NOMO-1 (cell line): Measurements from ENCODE around the gene MAPK1IP1L.
"Not testable (repeated sequence)": the region's sequence is repeated elsewhere in the genome, so short reads cannot be mapped to it uniquely, and the experiment has no call there.

Source experiments
- DNase-seq, 2 experiments: peaks; one replicate each; lab custom pipeline; 2025; ENCODE audit not compliant: unreplicated experiment in 2 of 2; lab: John Stamatoyannopoulos, UW

The MAPK1IP1L gene

DNA sequence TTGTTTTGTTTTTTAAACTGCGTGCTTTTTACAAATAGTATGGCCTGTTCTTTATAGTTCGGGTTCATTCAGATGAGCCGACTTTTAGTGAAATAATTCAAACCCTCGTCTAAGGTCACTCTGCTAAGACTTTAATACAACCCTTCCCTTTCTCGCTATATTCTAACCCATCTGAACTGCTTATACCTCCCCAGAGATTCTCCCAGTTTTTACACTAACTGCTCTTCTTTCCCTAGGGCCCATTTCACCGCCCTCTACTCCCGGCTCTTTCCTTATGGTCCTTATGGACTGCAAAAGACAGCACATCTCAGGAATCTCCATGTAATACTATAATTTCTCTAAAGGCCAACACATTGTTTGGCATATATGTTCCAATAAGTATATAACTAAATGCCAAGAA, 2.1 kb downstream of the MAPK1IP1L start:
- DNase-seq, result no peak

DNA sequence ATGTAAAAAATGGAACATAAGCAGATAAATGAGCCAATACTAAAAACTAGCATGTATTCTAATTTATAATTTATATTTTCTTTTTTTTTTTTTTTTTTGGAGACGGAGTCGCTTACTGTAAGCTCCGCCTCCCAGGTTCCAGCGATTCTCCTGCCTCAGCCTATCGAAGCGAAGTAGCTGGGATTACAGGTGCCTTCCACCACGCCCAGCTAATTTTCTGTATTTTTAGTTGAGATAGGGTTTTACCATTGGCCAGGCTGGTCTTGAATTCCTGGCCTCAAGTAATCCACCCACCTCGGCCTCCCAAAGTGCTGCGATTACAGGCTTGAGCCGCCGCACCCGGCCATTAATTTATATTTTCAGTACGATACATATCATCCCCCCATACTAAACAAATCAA, 2.7 kb downstream of the MAPK1IP1L start:
- no peak for DNase-seq

DNA sequence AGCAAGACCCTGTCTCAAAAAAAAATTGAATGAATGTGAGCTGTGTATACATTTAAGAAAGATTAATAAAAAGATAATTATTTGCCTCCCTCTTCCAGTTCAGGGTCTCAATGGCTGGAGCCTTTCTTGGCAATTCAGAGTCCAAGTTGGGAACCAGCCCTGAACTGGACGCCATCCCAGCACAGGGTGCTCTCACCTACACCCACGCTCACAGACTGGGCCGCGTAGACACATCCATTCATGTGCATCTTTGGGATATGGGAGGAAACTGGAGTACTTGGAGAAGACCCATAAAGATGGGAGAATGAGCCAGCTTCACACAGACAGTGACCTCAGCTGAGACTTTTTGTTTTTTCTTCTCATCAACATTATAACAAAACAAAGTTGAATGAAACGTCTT, 6.5 kb downstream of the MAPK1IP1L start:
- no peak for DNase-seq

DNA sequence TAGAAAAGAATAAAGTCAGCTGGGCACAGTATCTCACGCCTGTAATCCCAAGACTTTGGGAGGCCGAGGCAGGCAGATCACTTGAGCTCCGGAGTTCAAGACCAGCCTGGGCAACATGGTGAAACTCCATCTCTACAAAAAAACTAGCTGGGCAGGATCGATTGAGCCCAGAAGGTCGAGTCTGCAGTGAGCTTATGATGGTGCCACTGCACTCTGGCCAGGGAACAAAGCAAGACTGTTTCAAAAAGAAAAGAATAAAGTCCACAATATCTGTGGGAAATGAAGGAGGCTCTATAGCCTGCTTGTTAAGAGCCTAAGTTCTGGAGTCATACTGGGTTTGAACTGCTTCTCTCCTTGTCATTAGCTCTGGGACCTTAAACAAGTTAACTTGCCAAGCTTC, 7.9 kb downstream of the MAPK1IP1L start:
- no peak for DNase-seq

DNA sequence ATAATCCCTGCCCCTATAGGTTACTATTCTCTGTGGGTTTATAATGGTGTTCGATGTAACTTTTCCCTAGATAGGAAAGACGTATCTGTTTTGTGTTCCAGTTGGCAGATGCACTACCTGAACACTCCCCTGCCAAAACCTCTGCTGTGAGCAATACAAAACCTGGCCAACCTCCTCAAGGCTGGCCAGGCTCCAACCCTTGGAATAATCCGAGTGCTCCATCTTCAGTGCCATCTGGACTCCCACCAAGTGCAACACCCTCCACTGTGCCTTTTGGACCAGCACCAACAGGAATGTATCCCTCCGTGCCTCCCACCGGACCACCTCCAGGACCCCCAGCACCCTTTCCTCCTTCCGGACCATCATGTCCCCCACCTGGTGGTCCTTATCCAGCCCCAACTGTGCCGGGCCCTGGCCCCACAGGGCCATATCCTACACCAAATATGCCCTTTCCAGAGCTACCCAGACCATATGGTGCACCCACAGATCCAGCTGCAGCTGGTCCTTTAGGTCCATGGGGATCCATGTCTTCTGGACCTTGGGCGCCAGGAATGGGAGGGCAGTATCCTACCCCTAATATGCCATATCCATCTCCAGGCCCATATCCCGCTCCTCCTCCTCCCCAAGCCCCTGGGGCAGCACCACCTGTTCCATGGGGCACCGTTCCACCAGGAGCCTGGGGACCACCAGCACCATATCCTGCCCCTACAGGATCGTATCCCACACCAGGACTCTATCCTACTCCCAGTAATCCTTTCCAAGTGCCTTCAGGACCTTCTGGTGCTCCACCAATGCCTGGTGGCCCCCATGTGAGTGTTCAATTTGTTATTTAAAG, 11.3 kb downstream of the MAPK1IP1L start:
- DNase-seq, result no peak

DNA sequence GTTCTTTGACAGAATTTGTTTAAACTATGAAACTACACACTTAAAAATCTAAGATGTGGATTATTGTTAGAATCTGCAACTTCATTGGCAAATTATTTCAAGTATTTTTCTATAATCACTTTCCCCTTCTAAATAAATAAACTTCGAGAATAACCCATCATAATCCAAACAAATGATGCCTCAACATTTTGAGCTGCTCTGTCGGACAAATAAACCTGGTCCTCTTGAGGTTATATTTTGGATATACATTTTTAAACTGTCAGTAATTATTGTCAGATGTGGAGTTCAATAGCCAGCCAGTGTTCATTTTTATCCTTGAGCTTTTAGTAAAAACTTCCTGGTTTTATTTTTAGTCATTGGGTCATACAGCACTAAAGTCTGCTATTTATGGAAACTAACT, 13.4 kb downstream of the MAPK1IP1L start:
- not testable (repeated sequence) for DNase-seq

DNA sequence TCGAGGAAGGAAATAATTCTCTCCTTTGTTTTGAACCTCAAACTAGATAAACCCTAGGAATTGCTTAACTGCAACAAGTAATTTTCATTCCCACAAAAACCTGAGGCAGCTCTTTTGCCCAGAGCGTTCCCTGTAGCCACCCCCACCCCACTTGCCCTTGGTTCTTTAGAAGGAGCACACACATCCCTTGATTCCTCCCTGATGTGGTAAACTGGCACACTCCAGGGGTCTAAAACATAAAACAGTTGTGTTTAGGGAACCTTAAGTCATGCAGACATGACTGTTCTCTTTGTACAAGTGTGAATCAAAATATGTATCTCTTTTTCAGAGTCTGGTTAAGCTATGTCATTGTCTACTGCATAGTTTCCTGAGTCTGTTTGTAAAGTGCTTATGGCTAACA, 14.0 kb downstream of the MAPK1IP1L start:
- DNase-seq, result no peak

DNA sequence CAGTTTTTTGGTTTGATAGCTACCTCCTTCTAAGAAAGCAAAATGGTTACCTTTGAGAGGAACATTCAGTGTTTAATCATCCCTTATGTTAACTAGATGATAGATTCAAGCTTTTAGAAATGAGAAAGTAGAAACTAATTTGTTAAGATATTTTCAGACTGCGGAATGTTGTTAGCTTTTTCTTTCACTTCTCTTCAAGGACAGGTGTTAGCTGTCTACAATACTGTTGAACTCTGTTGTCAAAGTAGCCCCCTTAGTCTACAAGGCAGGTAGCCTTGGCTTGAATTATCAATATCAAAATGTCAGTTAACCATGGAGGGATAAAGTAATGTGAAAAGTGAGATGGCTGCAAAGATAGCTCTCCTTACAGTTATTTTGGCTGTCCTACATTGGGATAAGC, 14.8 kb downstream of the MAPK1IP1L start:
- no peak for DNase-seq

DNA sequence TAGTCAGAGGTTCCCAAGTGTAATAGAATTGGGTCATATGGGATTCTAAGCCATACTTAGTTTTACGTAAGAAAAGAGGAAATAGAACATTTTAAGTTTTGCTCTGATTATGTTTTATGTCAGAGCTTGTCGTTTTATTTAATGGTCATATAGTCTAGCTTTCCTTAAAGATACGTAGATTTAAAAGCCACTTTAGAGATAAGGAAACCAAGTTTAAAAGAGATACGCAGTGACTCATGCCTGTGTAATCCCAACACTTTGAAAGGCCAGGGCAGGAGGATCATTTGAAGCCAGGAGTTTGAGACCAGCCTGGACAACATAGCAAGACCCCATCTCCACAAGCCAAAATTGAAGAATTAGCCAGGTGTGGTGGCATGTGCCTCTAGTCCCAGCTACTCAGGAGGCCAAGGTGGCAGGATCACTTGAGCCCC, 19.5 kb downstream of the MAPK1IP1L start:
- DNase-seq, result peak in 1 of 2 experiments; percentile 32

DNA sequence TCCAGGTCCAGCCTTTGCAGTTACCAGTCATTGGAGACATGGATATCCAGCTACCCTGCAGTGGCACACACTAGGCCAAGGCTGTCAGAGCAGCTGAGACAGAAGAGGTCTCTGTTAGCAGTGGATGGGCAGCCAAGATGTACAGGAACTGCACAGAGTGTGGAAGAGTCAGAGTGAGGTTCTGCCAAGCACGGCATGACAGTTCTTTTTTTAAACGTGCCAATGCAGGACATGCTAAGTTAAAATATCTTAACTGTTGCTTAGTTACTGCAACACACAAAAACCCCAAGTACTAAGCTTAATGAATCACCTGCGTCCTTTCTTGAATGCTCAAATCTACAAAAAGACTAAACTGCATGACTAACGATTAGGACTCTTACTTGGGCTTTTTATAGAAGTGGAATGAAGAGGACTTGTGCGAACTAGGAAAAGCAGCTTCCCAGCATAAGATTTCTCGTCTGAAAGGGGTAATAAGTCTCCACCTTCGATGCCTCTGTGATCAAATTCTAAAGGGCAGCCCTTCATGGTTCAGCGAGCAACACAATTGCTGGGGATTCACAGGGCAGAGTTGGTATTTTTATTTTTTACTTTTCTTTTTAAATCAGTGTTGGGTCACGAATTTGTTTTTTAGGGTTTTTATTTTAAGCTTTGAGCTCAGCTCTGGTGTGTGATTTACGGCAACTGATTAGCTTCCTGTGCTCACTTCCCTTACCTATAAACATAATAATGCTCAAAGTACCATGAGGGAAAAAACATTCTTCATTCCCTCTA, 20.6 kb downstream of the MAPK1IP1L start:
- DNase-seq, result peak; percentile 9 to 31

DNA sequence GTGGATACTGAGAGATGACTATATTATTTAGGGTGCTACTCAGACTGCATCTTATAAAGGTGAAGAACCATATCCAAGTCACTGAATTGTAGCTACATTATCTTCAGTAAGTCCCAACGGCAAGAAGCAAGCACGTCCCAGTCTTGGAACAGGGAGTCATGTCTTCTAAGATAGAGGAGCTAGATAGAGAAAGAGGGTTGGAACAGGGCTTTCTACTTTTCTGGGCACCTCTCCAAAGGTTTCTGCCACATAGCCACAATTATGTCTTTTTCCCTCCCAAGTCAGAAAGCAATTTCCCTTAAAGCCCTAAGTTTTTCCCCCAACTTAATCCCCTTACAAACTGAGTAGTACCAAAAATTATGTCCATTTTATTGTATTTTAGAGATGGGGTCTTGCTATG, 22.4 kb downstream of the MAPK1IP1L start:
- DNase-seq, result no peak

DNA sequence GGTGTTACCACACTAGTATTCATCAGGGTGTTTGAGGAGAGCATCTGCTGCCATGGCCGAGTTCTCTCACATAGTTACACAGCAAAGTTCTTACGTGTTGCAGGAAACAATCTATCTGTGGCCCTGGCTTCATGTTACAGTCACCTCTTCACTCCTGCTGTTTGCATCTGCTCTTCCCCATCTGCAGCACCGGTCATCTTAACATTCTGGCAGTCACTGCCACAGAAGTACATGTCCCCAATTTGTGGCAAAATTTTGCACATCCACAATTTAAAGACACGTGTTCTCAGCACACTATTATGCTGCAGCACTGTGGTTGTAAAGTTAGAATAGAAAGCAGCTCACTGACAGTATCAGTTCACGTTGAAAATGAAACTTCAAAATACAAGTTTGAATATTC, 23.2 kb downstream of the MAPK1IP1L start:
- DNase-seq, result no peak

DNA sequence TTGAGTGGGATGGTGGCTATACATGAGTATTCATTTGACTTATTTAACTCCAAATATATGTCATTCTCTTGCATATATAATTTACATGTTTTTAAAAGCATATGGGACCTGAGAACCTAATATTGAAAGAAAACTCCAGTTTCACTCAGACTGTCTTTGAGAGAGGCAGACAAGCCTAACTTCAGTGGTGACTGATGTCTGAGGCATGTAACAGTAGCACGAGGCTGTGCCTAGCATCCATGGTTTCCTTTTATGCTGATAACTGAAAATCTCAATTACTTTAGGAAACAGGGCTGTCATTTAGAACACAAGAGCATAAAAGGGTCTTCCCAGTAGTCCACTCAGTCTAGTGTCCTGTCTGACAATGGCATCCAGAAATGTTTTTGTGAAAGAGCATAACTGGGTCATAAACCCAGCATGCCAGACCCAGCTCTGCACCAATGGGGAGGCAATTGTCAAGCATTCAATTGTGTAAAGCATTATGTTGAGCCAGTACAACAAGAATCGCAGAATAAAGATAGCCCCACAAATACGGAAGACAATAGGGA, 24.3 kb downstream of the MAPK1IP1L start:
- DNase-seq, result no peak

DNA sequence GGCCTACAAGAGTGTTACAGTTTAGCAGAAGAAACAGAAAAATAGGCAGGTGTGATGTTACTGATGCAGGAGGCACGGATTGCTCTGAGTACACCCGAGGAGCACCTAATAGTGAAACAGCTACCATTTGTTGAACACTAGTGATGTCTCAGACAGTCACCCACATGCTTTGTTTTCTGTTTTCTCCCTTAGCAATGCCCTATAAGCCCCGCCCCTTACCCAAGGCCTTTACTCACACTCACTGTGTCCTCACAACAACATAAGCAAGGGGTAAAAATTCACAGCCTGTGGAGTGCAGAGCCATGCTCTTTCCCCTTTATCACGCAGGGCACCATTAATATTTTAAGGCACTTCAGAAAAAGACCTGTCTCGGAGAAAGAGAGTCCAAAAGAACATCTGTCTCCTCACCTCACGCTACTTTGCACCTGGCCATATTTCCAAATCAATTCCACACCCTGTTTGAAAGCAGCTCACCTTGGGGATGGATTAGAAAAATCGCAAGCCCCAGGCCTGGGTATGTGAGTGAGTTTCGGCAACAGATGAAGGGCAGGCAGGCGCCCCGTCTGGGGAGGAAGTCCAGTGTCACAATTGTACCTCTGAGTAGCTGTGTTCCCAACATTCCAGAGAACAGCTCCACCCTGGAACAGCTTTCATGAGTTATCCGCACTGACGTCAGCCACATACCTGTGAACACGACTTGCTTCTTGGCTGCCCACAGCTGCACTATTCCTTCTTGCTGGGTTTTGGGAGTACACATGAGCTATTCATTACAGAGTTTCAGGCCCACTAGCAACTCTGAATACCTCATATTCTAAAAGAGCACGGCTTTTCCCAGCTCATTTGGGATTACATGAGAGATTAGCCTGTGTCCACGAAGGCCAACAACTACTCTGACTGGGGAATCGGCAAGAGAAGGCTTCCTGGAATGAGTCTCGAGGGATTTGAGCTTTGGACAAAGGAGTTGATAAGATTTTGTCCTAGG, 26.0 kb downstream of the MAPK1IP1L start:
- DNase-seq, result no peak

DNA sequence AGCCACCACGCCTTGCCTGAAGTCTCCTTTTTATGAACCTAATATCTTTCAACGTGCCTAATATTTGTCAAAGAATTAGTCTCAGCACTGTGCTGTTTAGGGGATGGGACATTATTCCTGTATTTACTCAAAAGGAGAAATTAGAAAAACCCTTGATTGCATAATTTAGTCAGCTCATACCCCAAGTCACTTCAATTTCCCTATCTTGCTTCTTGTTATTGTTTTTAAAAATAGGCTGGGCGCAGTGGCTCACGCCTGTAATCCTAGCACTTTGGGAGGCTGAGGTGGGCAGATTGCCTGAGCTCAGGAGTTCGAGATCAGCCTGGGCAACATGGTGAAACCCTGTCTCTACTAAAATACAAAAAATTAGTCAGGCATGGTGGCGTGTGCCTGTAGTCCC, 28.5 kb downstream of the MAPK1IP1L start:
- DNase-seq, result peak; percentile 19 to 42

DNA sequence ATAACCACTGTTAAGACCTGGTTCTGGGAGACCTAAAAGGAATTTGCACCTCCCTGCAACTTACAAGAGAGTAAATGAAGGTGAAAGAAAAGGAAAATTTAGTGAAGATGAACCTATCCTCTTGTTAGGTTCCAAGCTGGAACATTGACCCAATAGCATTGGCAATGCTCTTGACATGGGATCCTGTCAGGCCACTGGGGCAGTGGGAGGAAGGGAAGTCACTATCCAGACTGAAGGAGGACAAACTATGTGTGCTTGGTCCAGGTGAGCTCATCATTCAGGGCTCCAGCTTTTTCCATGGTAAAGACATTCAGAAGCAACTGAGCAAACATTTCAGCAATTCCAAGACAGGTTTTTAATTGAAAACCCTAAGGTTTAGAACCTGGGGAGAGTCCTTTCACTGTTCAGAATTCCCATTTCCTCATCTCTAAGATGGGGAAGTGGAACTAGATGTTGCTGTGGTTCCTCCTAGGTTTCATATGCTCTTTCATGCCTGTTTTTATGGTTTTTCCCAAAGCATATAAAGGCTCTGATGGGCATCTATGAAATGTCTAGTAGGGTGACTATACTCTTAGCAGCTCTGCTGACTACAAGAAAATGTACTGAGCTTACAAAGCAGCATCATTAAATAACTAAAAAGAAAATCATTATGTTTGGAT, 33.1 kb downstream of the MAPK1IP1L start:
- DNase-seq, result no peak

DNA sequence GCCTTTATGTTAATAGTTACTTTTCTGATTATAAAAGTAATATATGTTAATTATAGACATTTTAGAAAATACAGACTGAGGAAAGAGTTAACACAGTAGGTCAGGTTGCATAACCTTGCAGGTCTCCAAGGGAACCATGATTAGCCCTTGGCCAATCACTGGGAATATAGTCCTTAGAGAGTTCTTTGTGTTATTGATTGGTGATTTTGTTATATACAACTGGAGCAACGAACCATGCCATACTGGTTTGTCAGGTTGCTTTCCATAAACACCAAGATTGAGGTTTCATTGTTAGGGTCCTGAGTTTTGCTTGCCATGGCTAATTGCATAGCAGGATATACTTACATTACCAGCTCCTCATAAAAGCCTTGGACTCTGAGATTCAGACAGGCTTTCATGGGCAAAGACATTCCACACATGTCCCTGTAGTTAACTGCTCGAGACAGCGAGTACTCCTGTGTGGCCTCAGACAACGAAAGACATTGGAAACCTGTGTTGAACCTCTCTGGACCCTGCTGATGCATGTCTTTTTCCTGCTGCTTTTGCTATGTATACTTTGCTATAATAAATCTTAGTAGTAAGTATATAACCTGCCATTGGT, 33.7 kb downstream of the MAPK1IP1L start:
- no peak for DNase-seq

DNA sequence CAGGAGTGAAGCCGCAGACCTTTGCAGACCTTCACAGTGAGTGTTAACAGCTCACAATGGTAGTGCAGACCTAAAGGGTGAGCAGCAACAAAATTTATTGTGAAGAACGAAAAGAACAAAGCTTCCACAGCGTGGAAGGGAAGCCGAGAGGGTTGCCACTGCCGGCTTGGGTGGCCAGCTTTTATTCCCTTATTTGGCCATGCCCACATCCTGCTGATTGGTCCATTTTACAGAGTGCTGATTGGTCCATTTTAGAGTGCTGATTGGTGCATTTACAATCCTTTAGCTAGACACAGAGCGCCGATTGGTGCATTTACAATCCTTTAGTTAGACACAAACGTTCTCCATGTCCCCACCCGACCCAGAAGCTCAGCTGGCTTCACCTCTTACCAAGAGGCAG, 35.5 kb downstream of the MAPK1IP1L start:
- DNase-seq, result no peak

DNA sequence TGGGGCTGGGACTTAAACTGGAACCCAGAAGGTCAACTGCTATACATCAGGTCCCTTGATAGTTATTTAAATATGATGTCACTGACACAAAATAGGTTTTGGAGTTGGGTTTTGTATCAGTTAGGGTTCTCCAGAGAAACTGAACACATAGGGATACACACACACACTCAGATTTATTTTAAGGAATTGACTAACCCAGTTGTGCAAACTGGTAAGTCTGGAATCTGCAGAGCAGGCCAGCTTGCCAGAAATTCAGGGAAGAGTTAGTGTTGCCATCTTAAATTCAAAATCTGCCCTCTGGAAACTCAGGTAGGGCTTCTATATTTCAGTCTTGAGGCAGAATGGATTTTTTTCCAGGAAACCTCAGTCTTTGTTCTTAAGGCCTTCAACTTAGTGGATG, 36.9 kb downstream of the MAPK1IP1L start:
- DNase-seq, result no peak

DNA sequence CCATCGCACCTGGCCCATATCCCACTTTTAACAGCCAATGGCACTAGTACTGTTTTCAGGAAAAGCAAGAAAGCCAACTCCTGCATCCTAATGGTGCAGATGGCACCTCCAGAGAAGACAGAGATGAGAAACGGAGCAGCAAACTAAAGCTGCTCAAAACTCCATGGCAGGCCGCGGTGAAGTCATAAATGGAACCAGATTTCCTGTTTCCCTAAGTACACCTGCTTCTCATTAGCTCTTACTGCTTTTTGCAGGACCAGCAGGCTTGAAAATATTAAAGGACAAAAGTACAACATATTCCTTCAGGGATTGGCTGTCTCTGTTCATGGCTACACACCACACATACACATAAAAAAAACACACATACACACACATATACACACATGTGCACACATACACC, 40.9 kb downstream of the MAPK1IP1L start:
- no peak for DNase-seq
